NCI-H2081 (cell line): ENCODE measurements around the gene SYT1.
"Not testable (repeated sequence)": the region's sequence is repeated elsewhere in the genome, so short reads cannot be mapped to it uniquely, and the experiment has no call there.

Experiments used
- DNase-seq, 2 experiments: peaks; one replicate each; lab custom pipeline; 2025; lab: John Stamatoyannopoulos, UW

Gene SYT1

GRCh38 chr12:78966926-78967325 lies 102.4 kb downstream of the SYT1 start:
- no peak for DNase-seq

GRCh38 chr12:78968226-78968625 lies 103.7 kb downstream of the SYT1 start:
- no peak for DNase-seq

- no peak for DNase-seq
Observed at GRCh38 chr12:78970041-78970440, 105.5 kb downstream of the SYT1 start.

- DNase-seq = no peak
Observed at GRCh38 chr12:78977304-78977867, 112.8 kb downstream of the SYT1 start.

GRCh38 chr12:78994168-78994791 lies 129.7 kb downstream of the SYT1 start:
- no peak for DNase-seq

- DNase-seq = no peak
Observed at GRCh38 chr12:79000501-79000900, 135.9 kb downstream of the SYT1 start.

- peak in 1 of 2 experiments; percentile 60 for DNase-seq
Observed at GRCh38 chr12:79001404-79001803, 136.8 kb downstream of the SYT1 start.

- no peak for DNase-seq
Observed at GRCh38 chr12:79006306-79006705, 141.7 kb downstream of the SYT1 start.

GRCh38 chr12:79008591-79008990 lies 144.0 kb downstream of the SYT1 start:
- DNase-seq = no peak

GRCh38 chr12:79012636-79013035 lies 148.1 kb downstream of the SYT1 start:
- peak; percentile 61 to 76 for DNase-seq

GRCh38 chr12:79016181-79016580 lies 151.6 kb downstream of the SYT1 start:
- peak; percentile 78 to 97 for DNase-seq

GRCh38 chr12:79019672-79020071 lies 155.1 kb downstream of the SYT1 start:
- DNase-seq = peak in 1 of 2 experiments; percentile 15

GRCh38 chr12:79020106-79020505 lies 155.5 kb downstream of the SYT1 start:
- no peak for DNase-seq

- DNase-seq = no peak
Observed at GRCh38 chr12:79021021-79021420, 156.4 kb downstream of the SYT1 start.

- DNase-seq = no peak
Observed at GRCh38 chr12:79023261-79023660, 158.7 kb downstream of the SYT1 start.

GRCh38 chr12:79023784-79024183 lies 159.2 kb downstream of the SYT1 start:
- DNase-seq = no peak

GRCh38 chr12:79033788-79034187 lies 169.2 kb downstream of the SYT1 start:
- no peak for DNase-seq

- not testable (repeated sequence) for DNase-seq
Observed at GRCh38 chr12:79044748-79045147, 180.2 kb downstream of the SYT1 start.

- DNase-seq = peak in 1 of 2 experiments; percentile 48
Observed at GRCh38 chr12:79045149-79045703, 180.7 kb downstream of the SYT1 start.

GRCh38 chr12:79046021-79046420 lies 181.4 kb downstream of the SYT1 start:
- no peak for DNase-seq

- peak in 1 of 2 experiments; percentile 11 for DNase-seq
Observed at GRCh38 chr12:79048962-79049361, 184.4 kb downstream of the SYT1 start.

GRCh38 chr12:79053394-79053793 lies 188.8 kb downstream of the SYT1 start:
- no peak for DNase-seq

- DNase-seq = no peak
Observed at GRCh38 chr12:79055926-79056674, 191.5 kb downstream of the SYT1 start.
